HT-29 (cell line): ENCODE results near the gene RIOK3. TPM values are rescaled to one million over a fixed set of nuclear protein-coding genes. Genes with fewer than 3 reads are reported as not detected.
A peak's percentile ranks its signal among the peaks of the same experiment; 100 is the strongest.
"Not testable (repeated sequence)": the region's sequence is repeated elsewhere in the genome, so short reads cannot be mapped to it uniquely, and the experiment has no call there.

Experiments used
- DNase-seq: peaks from one replicate; pipeline ENCODE4 v3.0.0-alpha.2; 2015; ENCODE audit warnings: low spot score
- total RNA-seq: library from RNA; depleted of rRNA; stranded (reverse); fragments of >200 nt; shearing (Covaris generic); gene quantifications from 2 replicates; pipeline ENCODE4 v1.2.3, GENCODE V29; 2014; rRNA removed

Gene RIOK3, protein sequence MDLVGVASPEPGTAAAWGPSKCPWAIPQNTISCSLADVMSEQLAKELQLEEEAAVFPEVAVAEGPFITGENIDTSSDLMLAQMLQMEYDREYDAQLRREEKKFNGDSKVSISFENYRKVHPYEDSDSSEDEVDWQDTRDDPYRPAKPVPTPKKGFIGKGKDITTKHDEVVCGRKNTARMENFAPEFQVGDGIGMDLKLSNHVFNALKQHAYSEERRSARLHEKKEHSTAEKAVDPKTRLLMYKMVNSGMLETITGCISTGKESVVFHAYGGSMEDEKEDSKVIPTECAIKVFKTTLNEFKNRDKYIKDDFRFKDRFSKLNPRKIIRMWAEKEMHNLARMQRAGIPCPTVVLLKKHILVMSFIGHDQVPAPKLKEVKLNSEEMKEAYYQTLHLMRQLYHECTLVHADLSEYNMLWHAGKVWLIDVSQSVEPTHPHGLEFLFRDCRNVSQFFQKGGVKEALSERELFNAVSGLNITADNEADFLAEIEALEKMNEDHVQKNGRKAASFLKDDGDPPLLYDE
- 13.5 and 14.2 TPM in 2 replicates for total RNA-seq

DNA sequence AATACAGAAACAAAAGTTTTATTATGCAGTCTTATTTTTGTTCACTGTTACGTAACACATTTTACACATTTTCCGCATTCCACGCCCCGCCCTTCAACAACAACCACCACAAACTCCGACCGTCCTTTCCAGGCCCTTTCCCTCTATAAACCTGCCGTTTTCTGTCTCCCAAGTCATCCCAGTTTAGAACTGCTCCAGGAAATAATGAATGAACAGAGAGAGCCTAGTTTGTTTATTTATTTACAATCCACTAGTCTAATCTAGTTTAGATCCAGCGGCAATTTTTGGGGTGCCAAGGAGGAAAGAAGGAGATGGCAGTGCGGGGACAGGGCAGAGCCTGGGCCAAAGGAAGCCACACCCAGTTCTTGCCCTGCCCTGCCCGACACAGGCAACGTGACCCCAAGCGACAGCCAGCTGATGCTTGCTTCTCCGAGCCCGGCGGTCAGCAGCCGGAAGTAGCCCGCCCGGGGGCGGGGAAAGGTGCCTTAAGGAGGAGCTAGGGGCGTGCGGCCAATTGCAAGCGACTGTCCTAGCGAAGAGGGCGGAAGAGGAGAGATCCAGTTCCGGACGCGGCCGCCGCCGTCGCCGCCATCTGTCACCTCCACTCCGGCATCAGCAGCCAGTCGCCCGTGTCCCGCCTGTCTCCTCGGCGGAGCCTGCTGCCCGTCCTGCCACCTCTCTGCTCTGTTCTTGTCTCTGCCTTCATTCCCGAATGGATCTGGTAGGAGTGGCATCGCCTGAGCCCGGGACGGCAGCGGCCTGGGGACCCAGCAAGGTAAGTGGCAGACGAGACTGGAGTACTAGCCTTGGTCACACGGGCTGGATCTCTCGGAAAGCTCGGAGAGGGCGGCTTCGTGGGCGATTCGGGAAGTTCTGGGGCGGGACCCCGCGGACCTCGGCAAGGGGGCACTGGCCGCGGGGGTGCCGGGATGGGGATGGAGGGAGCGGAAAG is at the start of gene RIOK3:
Gene RIOK3 (plus strand): TSS at position 560 of the 952 bp plus-strand sequence. CDS start 153 bp downstream, at position 713.
- DNase-seq: peak; percentile 94

DNA sequence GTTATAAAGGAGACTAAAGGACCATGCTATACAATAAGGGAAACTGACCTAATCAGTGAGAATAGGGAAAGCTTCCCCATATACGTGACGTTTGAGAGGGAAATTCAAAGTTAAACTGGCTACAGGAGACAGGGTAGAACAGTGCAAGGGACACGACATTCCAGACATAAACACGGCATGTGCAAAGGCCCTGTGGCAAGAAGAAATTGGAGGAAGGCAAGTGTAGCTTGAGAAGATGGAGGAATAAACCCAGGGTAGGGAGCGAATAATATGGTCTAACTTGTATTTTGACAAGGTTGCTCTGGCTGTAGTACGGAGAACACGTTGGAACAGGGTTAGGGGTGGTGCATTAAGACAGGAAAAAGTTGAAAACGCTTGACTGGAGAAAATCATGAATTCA is 49.8 kb upstream of the RIOK3 start:
- DNase-seq: no peak

DNA sequence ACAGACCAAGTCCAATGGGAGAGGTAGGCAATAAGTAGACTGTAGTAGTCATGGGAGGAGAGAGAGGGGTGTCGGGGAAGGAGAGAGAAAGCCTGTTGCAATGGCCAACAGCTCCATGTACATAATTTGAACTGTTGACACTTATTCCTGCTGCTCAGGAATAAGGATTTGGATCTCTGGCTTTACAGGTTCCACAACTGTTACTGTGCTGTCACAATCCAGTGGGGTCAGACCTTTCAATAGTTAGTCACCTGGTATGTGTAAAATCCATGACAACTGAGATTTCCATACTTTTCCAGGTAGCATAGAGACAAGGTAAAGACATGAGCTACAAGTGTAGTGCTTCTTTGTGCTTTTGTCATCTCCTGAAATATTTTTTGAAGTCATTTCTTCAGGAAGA is 47.5 kb upstream of the RIOK3 start:
- DNase-seq: no peak

DNA sequence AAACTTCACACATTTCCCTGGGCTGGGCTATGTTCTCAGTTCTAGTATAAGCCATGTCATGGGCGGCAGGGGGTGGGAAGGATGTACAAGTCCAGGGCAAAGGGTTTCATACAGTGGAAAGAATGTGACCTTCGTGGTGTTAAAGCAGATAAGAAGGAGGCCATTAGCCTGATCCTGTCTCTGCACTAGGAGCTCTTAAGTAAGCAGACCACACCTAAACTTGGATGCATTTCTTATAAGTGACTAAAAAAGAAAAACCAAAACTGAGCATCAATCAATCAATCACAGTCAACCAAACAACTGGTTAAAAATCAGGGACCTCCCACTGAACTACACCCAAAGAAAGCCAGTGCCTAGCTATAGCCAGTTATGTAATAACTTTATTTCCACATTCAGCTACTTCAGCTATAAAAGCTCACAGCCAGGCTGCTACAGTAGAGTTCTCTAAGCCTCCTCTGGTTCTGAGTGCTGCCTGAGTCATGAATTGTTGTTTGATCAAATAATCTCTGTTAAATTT is 46.8 kb upstream of the RIOK3 start:
- DNase-seq: no peak

DNA sequence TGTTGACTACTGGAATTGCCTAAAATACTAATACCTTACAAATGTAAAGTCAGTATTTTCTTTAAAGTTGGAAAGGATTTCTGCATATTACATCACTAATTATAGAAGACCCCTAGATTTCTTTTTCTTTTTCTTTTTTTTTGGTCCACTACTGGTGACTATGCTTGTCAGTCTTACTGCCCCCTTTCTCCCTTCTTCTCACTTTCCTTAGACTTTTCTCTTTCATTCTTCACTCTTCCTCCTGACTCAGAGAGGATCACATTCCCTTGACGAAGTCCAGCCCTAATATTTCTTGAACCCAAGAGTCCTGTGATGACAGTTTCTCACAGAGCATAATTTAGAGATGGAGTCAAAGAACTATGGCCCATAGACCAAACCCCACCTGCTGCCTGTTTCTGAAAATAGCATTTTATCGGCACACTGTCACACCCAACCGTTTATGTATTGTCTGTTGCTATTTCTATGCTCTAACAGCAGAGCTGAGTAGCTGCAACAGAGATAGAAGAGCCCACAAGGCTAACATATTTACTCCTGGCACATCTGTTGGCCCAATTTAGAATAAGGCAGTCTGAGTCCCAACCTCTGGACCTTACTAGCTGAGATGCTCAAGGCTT is 40.6 kb upstream of the RIOK3 start:
- DNase-seq: no peak

DNA sequence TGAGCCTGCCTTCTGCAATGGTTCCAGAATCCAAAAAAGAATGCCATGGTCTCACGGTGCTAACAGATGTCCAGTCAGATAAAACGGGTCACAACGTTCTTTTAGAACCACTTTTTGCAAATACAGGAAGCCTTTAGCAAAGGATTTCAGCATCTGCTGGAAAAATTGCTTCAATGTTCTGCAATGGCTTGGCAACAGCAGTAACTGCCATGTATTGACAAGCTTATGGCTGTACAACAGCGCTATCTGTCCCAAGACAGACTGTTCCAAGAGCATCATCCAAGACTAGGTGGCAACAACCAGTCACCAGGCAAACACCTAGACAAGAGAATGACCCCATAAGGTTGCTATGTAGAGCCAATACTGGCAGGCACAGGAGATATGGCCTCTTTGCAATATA is 37.6 kb upstream of the RIOK3 start:
- no peak for DNase-seq

DNA sequence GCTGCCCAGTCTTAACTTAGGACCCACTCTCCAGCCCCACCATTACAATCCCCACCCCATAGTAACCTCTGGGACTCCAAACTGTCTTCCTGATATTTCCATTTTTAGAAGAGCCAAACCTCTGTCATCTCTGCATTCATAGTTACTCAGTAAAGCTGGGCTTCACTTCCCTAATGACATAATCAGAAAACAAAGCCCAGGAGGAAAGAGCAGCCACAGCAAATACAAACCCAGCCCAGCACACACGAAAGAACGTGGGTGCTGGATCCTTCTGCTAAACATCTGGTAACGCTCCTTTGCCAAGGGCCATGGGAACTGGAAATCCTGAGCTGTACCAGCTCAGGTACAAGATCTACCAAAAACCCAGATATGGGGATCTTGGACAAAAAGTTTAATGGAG is 36.8 kb upstream of the RIOK3 start:
- DNase-seq: no peak

DNA sequence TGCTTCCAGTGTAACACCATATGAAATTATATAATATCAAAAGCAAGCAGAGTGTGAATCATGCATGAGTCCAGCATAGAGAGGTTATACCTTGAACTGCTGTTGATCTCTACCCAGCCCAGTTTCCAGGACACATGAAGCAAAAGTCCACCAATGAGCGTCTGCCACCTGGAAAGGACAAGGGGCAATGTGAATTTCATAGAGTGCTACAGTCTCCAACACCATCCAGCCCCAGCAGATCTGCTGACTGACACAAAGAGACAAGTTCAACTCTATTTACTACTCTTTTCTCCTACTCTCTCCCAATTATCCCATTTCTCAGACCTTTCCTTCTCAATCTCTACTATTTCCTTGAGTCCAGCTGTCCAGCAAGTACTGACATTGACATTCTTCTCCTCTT is 31.8 kb upstream of the RIOK3 start:
- no peak for DNase-seq

DNA sequence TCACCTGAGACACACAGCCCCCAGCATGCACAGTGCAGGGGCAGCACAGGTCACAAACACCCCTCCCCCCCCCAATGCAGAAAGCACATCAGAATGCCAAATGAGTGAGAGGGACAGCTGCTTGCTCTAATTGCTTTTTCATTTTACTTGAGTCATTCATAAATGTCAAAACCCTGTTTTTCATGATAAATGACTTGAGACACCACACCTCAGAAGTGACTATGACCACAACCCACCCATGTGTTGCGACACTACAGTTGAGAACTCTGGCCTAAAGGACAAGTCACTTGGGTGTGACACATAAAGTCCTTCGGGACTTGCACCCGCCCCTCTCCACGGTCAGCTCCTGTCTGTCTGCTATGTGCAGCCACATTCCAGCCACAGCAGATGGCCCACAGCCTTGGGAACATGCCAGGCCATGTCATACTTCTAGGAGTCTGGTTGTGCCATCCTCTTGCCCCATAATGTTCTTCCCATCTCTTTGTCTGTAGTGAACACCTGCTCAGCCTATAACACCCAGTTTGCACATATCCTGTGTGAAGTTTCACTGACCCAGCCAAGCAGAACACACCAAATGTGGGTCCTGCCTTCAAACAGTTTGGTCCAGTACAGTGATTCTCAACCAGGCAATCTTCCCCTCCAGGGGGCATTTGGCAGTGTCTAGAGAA is 30.2 kb upstream of the RIOK3 start:
- DNase-seq: peak; percentile 84

DNA sequence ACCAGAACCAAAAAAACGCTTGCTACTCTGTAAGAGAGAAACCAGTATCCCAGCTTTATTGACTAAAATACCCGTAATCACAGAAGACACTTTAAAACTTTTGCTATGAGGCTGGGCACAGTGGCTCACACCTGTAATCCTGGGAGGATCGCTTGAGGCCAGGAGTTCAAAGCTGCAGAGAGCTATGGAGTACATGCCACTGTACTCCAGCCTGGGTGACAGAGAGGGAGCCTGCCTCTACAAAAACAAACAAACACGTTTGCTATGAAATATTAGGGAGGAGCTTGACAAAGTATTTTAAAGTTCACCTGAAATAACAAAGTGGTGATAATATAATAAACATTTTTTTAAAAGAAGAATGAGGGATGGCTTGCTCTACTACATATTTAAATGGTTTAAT is 28.5 kb upstream of the RIOK3 start:
- DNase-seq: no peak

DNA sequence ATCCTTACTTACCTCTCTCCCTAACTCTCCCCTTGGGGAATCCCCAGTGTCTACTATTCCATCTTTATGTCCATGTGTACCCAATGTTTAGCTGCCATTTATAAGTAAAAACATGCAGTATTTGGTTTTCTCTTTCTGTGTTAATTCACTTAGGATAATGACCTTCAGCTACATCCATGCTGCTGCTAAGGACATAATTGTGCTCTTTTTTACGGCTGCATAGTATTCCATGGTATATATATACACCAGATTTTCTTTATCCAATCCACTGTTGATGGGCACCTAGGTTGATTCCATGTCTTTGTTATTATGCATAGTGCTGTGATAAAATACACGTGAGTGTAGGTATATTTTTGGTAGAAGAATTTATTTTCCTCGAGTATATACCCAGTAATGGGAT is 24.3 kb upstream of the RIOK3 start:
- no peak for DNase-seq

DNA sequence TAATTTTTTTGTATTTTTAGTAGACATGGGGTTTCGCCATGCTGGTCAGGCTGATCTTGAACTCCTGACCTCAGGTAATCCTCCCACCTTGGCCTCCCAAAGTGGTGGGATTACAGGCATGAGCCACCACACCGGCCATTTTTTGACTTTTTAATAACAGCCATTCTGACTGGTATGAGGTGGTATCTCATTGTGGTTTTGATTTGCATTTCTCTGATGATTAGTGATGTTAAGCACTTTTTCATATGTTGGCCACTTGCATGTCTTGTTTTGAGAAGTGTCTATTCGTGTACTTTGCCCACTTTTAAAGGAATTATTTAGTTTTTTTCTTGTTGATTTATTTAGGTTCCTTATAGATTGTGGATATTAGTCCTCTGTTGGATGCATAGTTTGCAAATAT is 23.5 kb upstream of the RIOK3 start:
- not testable (repeated sequence) for DNase-seq

DNA sequence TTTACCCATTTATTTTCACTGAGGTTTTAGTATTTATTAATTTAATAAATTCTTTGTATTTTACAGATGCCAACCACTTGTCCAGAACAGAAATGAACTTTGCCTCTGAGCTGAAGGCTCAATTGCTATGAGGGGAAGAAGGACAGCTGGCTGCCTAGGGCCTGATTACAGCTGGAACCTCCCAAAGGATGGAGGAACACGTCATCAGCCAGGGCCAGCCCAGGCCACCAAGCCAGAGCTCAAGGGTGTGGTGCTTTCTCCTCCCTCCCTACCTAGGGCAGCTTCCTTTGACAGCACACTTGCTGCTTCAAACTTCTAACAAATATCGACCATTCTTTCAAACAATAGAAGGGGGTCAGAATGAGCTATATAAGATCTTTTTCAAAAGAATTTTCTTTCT is 19.7 kb upstream of the RIOK3 start:
- DNase-seq: no peak

DNA sequence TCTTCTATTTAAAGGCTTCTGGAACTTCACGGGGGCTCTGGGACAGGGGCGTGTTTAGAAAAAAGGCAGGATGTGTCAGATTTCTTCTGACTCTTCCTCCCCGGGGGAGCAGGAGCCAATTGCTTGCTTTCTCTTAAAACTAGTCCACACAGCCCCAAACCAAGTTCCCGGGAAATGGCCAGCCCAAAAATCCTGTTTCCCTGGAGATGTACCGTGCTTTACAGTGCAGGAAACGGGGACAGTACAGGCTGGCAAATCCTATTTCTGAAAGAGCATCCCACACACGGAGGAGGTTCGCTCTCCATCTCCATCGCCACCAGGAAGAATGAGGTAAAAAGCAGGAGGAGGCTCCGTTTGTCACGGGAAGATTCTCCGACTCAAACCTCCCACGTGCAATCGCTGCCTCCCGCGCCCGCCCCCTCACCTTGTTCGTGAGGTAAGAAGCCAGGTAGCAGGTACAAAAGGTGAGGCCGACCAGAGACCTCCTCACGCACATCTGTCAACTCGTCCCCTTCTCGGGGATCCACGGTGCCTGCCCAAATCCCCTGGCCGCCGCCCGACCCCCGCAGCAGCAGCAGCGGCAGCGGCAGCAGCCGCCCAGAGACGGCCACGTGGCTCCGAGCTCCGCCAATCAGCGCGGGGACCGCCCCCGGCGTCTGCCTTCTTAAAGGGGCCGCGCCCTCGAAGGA is 15.6 kb upstream of the RIOK3 start:
- DNase-seq: peak; percentile 65

DNA sequence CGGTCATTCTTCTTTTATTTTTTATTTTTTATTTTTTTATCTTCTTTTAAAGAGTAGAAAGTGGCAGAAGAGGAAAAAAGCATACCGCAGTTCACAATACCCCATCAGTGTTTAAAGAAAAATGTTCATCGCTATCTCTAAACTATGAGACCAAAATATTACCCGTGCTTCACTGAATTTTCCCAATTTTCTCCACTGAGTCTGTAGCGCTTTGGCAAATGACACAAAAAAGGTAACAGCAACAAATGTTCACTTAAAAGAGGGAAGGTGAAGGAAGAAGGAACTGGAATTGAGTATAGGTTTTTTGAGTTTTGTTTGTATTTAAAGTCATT is 15.1 kb upstream of the RIOK3 start:
- no peak for DNase-seq

DNA sequence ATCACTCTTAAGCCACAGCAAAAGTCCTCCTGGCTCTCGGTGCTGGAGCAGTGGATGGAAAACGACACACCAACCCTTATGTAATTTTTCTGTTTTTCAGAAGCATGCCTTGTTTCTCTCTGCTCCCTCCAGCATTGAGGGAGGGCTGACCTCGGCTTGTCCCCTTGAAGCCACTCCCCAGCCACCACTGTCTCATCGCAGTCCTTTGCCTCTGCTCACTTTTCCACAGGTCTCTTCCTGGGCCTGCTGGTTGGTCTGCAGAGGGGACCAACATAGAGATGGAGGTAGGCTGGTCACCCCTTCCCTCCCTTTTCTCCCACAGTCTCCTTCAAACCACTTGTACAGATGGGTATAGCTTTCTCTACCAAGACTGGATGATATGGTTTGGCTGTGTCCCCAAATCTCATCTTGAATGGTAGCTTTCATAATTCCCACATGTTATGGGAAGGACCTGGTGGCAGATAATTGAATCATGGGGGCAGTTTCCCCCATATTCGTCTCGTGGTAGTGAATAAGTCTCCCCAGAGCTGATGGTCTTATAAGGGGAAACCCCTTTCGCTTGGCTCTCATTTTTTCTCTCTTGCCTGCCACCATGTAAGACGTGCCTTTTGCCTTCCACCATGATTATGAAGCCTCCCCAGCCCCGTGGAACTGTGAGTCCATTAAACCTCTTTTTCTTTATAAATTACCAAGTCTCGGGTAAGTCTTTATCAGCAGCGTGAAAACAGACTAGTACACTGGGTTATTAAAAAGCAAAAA is 14.3 kb upstream of the RIOK3 start:
- DNase-seq: no peak

DNA sequence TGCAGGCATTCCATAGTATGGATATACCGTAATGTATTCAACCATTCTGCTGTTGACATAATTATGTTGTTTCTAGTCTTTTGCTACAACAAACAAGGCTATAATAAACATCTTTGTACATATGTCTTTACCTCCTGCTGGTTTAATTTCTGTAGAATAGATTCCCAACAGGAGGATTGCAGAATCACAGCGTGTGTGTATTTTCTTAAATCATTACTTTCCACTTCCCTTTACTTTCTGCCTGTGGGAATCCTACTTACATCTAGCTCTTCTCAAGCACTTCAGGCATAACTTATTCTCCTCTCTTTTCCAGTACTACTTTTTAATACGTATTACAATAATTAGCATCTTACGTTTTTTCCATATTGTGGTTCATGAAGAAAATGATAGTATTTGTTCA is 13.0 kb upstream of the RIOK3 start:
- no peak for DNase-seq

DNA sequence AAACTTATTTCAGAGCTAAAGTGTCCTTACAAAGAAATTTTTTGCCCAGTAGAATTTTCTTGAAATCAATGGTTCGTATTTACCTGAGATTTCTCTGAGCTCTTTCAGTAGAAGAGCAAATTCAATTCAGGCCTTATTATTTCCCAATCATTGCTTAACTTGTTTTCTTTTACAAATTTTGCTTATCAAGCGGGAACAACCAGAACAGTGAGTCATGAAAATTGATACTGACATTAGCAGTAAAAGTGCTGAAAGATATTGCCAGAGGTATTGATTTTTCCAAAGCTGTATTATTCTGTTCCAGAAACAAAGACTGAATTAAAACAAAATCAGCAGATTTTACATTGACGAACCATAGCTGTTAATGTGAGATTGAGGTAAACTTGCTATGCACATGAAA is 10.1 kb upstream of the RIOK3 start:
- DNase-seq: no peak

DNA sequence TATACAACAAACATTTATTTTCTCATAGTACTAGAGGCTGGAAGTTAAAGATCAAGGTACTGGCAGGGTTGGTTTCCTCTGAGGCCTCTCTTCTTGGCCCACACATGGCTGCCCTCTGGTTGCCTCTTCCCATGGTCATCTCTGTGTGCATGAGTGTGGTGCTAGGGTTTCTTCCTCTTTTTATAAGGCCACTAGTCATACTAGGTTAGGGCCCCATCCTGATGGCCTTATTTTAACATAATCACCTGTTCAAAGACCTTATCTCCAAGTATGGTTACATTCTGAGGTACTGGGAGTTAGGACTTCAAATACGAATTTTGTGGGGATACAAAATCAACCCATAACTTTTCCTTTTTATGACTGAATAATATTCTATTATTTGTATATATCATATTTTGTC is 4.8 kb upstream of the RIOK3 start:
- no peak for DNase-seq

DNA sequence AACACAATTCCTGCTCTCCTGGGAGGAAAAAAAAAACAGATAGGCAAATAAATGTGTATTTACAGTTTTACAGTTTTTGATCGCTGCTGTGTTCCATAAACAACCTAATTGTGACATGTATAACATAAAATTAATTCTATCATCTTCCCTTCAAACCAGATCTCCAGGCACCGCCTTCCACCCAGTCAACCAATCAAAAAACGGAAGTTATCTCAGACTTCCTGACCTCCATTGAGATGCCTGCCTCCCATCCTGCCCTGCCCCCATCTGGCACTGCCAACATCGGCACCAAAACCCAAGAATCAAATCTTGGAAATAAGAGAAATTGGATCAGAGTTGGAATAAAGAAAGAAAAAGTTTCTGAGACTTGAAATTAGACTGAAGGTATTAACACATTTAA is 3.1 kb upstream of the RIOK3 start:
- DNase-seq: no peak
